Transverse colon (tissue), 3 donors: ENCODE data around the gene ATP9B.

ENCODE experiments used
- EP300 ChIP-seq: sonication (generic); formaldehyde crosslinking; IDR thresholded peaks from one replicate; pipeline ENCODE4 v1.6.1; 2017; ENCODE audit warnings: antibody characterized with exemption, low read depth
- POLR2A ChIP-seq: fragments of 450-650 bp; IDR thresholded peaks from one replicate; pipeline ENCODE4 v1.6.1; 2016; ENCODE audit warnings: antibody characterized with exemption, mild to moderate bottlenecking, moderate library complexity
- TF ChIP-seq, protein P1 (sequence below), 5 experiments: fragments of 200-600 bp in 3 of 5; fragments of 450-650 bp in 2 of 5; sonication (generic) in 3 of 5; IDR thresholded peaks; 1 replicate in 2 of 5; 2 replicates in 3 of 5; pipeline ENCODE4 v1.5.1; 2016 to 2017; ENCODE audit warnings: antibody characterized with exemption in 5 of 5, inconsistent platforms in 3 of 5, mild to moderate bottlenecking in 2 of 5, moderate library complexity in 1 of 5

DNA sequence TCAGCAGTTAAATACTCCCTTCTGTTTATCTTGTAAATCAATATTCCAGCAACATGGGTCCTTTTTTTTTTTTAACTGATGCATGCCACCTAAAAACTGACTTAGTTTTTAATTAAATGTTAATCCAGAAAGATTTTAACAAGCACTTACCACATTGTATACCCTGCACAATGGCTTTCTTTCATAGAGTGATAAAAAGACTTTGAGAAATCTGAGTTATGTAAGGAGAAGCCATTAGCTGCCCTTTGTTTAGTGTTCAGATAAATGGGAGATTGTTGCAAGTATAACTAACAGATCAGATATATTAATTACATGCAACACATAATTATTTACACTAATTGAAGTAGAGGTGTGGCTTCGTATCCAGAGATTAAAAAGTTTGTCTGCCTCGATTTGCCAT lies 303.8 kb downstream of the ATP9B start:
- TF ChIP-seq, protein P1, sequence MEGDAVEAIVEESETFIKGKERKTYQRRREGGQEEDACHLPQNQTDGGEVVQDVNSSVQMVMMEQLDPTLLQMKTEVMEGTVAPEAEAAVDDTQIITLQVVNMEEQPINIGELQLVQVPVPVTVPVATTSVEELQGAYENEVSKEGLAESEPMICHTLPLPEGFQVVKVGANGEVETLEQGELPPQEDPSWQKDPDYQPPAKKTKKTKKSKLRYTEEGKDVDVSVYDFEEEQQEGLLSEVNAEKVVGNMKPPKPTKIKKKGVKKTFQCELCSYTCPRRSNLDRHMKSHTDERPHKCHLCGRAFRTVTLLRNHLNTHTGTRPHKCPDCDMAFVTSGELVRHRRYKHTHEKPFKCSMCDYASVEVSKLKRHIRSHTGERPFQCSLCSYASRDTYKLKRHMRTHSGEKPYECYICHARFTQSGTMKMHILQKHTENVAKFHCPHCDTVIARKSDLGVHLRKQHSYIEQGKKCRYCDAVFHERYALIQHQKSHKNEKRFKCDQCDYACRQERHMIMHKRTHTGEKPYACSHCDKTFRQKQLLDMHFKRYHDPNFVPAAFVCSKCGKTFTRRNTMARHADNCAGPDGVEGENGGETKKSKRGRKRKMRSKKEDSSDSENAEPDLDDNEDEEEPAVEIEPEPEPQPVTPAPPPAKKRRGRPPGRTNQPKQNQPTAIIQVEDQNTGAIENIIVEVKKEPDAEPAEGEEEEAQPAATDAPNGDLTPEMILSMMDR (IDR thresholded peaks at IDR 0.05) = no peak
- TF ChIP-seq POLR2A (no peak), EP300 (no peak)
